Dedifferentiated amniotic fluid mesenchymal stem cell (primary cell): ENCODE measurements around the gene SYCE1L.

Experiments
- DNase-seq: peaks from one replicate; pipeline ENCODE4 v3.0.0-alpha.2; 2016; ENCODE audit errors: extremely low spot score

Gene SYCE1L

GRCh38 chr16:77250400-77250799, 51.2 kb downstream of the SYCE1L start:
- no peak for DNase-seq
